Measurements from ENCODE around the gene GARIN5B. TPM values are rescaled to one million over a fixed set of nuclear protein-coding genes. Genes with fewer than 3 reads are reported as not detected.

GARIN5B gene
- total and polyA plus RNA-seq, 2 experiments from 2014 or later: not detected

DNA sequence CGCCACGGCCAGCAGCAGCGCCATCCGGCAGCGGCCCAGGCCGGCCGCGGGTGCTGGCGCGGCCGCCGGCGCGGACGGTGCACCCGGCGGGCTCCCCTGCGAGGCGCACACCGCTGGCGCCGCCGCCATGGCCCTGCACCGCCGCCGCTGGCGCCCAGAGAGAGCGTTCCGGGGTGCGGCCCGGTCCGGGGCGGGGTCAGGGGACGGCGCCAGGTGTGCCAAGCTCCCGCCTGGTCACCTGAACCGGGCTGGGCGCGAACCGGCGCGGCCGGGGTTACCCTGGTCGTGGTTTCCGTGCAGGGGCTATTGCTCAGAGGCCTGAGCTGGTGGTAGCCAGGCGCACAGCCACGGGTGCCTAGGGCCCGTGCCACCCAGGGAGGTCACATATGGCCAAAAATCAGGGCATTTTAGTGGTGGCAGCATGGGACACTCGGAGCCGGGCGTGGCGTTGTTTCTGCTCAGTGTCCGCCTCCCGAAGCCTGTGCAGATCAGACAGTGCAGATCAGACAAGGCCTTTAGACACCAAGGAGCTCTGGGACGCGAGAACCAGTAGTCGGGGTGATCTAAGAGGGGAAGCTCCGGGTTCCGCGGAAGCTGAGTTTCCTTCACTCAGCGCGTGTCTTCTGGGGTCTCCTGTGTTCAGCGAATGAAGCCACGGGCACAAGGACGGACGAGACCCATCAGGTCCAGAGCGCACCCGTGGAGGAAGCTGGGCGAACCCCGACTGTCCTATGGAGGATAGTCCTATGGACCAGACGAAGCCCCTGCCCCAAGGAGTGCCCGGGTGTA is 21.3 kb upstream of the GARIN5B start, which contains the start of gene TMEM238:
TMEM238 (minus strand) TSS at position 162 of the 789 bp plus-strand sequence; CDS start at position 129, 33 bp downstream.
- DNase-seq: no peak
- 36 to 62% methylated on average over 39 to 68 of the region's 72 CpGs for WGBS, 2 experiments (ENCODE audit: low coverage in 1 of 2, low lambda C conversion rate in 2 of 2, missing lambda C conversion rate in 2 of 2)
- no peak for TF ChIP-seq EZH2 (IDR thresholded peaks at IDR 0.05; ENCODE audit: insufficient read depth, poor library complexity, severe bottlenecking)
- TF ChIP-seq EZH2phosphoT487 (IDR thresholded peaks at IDR 0.05; ENCODE audit: insufficient read depth, low read depth): no peak
- Histone ChIP-seq H2AFZ (peak within 1 kb of the TSS; percentile 91), H3K4me3 (peak within 1 kb of the TSS; percentile 94), H3K27ac (peak within 1 kb of the TSS; percentile 71), H3K9ac (peak within 1 kb of the TSS; percentile 92), H3K36me3 (ENCODE audit: low read depth) (peaks cover 22% of the 10 kb centered on the region; the same call in 1 of the 2 replicates), H3F3A (ENCODE audit: insufficient read depth) (peaks cover 7% of the 10 kb centered on the region; the same call in 1 of the 2 replicates), H3K27me3 (replicated peaks; ENCODE audit: insufficient read depth) (no peaks in the 10 kb centered on the region), H3K4me2 (ENCODE audit: unreplicated experiment) (peak within 1 kb of the TSS; percentile 88), H4K20me1 (ENCODE audit: insufficient read depth) (peaks cover 16% of the 10 kb centered on the region; the same call in 1 of the 2 replicates), H3K9me2 (ENCODE audit: insufficient read depth) (no peaks in the 10 kb centered on the region), H3K4me1 (ENCODE audit: insufficient read depth) (peaks cover 33% of the 10 kb centered on the region), H3K79me2 (ENCODE audit: insufficient read depth) (peaks cover 35% of the 10 kb centered on the region), H3K9me3 (ENCODE audit: low read depth) (no peaks in the 10 kb centered on the region)
- in situ Hi-C loops (cut with MboI): no loop called here

DNA sequence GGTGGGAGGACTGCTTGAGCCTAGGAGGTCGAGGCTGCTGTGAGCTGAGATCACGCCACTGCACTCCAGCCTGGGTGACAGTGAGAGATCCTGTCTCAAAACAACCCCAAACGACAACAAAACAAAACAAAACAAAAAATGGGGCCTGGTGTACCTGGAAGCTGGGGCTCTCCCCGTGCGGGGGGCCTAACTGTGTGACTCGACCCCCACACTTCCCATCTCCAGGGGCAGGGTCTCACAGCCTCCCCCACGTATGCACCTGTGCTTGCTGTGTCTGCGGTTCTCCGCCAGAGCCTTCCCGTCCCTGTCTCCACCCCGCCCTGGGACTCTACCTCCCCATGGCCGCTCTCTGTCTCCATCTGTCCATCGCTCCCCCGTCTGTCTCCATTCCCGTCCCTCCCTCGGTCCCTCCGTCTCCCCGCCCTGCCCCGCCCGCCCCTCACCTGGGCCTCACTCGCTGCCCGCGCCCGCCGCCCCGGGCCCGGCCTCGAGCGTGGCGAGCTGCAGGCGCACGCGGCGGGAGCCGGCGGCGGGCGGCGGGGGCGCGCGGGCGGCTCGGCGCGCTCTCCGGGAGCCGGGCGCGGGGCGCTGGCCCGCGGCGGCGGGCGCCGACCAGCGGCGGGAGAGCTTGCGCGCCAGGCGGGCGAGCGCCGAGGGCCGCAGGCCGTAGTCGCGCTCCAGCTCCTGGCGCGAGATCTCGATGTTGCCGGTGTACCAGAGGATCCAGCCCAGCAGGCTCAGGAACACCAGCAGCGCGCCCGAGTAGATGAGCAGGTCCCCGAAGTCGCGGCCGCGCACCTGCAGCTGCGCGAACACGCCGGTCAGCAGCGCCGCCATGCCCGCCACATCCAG is 20.4 kb upstream of the GARIN5B start:
- Histone ChIP-seq H3K27me3 (replicated peaks; ENCODE audit: insufficient read depth) (no peaks in the 10 kb centered on the region), H3F3A (ENCODE audit: insufficient read depth) (peaks cover 4% of the 10 kb centered on the region; the same call in 1 of the 2 replicates), H3K4me3 (peak overlapping the region; percentile 94), H2AFZ (peak overlapping the region; percentile 91), H3K36me3 (ENCODE audit: low read depth) (peaks cover 16% of the 10 kb centered on the region; the same call in 1 of the 2 replicates), H3K79me2 (ENCODE audit: insufficient read depth) (peaks cover 27% of the 10 kb centered on the region), H3K4me1 (ENCODE audit: insufficient read depth) (peaks cover 27% of the 10 kb centered on the region), H3K9ac (peak overlapping the region; percentile 47), H3K4me2 (ENCODE audit: unreplicated experiment) (peak overlapping the region; percentile 62), H3K9me3 (ENCODE audit: low read depth) (no peaks in the 10 kb centered on the region), H3K9me2 (ENCODE audit: insufficient read depth) (no peaks in the 10 kb centered on the region), H3K27ac (no peak overlapping the region), H4K20me1 (ENCODE audit: insufficient read depth) (peaks cover 12% of the 10 kb centered on the region; the same call in 1 of the 2 replicates)
- WGBS, 2 experiments (ENCODE audit: low coverage in 1 of 2, low lambda C conversion rate in 2 of 2, missing lambda C conversion rate in 2 of 2): 5 to 6% methylated on average over 57 to 87 of the region's 88 CpGs
- in situ Hi-C loops (cut with MboI): no loop called here
- peak; percentile 86 for DNase-seq
- no peak for TF ChIP-seq EZH2phosphoT487 (IDR thresholded peaks at IDR 0.05; ENCODE audit: insufficient read depth, low read depth)
- no peak for TF ChIP-seq EZH2 (IDR thresholded peaks at IDR 0.05; ENCODE audit: insufficient read depth, poor library complexity, severe bottlenecking)

DNA sequence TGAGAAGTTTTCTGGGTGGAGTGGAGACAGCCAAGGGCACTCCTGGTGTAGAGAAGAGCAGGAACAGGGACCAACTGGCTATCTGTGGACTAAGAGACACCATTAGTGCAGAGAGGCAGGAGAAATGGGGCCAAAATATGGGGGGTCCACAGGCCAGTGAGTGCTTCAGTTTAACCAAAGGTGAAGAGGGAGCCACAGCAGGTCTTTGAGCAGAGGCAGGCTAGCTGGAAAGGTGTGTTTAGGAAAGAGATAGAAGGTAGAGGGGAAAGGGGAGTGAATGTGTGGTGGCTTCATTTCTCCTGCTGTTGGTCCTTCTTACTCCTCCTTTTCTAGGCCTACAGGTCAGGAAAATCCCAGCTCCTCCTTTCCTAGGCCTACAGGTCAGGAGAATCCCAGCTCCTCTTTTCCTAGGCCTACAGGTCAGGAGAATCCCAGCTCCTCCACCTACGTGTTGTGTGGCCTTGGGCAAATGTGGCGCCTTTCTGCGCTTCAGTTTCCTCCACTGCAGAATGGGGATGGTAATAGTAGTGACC is 19.5 kb upstream of the GARIN5B start:
- Histone ChIP-seq H3K79me2 (ENCODE audit: insufficient read depth) (peaks cover 18% of the 10 kb centered on the region), H3K36me3 (ENCODE audit: low read depth) (peaks cover 9% of the 10 kb centered on the region; the same call in 1 of the 2 replicates), H3F3A (ENCODE audit: insufficient read depth) (no peaks in the 10 kb centered on the region), H3K9me2 (ENCODE audit: insufficient read depth) (no peaks in the 10 kb centered on the region), H4K20me1 (ENCODE audit: insufficient read depth) (peaks cover 9% of the 10 kb centered on the region; the same call in 1 of the 2 replicates), H3K27me3 (replicated peaks; ENCODE audit: insufficient read depth) (no peaks in the 10 kb centered on the region), H3K4me2 (ENCODE audit: unreplicated experiment) (no peak overlapping the region), H3K27ac (no peak overlapping the region), H3K4me3 (no peak overlapping the region), H3K9me3 (ENCODE audit: low read depth) (no peaks in the 10 kb centered on the region), H2AFZ (no peak overlapping the region), H3K9ac (no peak overlapping the region), H3K4me1 (ENCODE audit: insufficient read depth) (peaks cover 18% of the 10 kb centered on the region)
- DNase-seq: no peak
- in situ Hi-C loops (cut with MboI): no loop called here
- 100% methylated on average over 3 of the region's 3 CpGs for WGBS, 2 experiments (ENCODE audit: low coverage in 1 of 2, low lambda C conversion rate in 2 of 2, missing lambda C conversion rate in 2 of 2)
- no peak for TF ChIP-seq EZH2 (IDR thresholded peaks at IDR 0.05; ENCODE audit: insufficient read depth, poor library complexity, severe bottlenecking)
- TF ChIP-seq EZH2phosphoT487 (IDR thresholded peaks at IDR 0.05; ENCODE audit: insufficient read depth, low read depth): no peak

DNA sequence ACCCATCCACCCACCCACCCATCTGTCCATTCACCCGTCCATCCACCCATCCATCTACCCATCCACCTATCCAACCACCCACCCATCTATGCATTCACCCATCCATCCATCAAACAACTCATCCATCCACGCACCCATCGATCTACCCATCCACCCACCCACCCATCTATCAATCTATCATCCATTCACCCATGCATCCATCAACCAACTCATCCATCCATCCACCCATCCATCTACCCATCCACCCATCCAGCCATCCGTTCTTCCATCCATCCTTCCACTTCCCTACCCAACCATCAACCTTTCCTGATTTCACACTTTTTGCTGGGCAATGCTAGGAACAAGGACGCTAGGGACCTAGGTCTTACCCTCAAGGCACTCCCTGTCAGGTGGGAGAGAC is 19.0 kb upstream of the GARIN5B start:
- Histone ChIP-seq H4K20me1 (ENCODE audit: insufficient read depth) (peaks cover 4% of the 10 kb centered on the region; the same call in 1 of the 2 replicates), H3K4me1 (ENCODE audit: insufficient read depth) (peaks cover 13% of the 10 kb centered on the region), H3K27ac (no peak overlapping the region), H3K4me2 (ENCODE audit: unreplicated experiment) (no peak overlapping the region), H3K9me3 (ENCODE audit: low read depth) (no peaks in the 10 kb centered on the region), H3K9me2 (ENCODE audit: insufficient read depth) (no peaks in the 10 kb centered on the region), H3K4me3 (no peak overlapping the region), H2AFZ (no peak overlapping the region), H3K9ac (no peak overlapping the region), H3K36me3 (ENCODE audit: low read depth) (peaks cover 4% of the 10 kb centered on the region; the same call in 1 of the 2 replicates), H3K27me3 (replicated peaks; ENCODE audit: insufficient read depth) (no peaks in the 10 kb centered on the region), H3F3A (ENCODE audit: insufficient read depth) (no peaks in the 10 kb centered on the region), H3K79me2 (ENCODE audit: insufficient read depth) (peaks cover 12% of the 10 kb centered on the region)
- TF ChIP-seq EZH2 (IDR thresholded peaks at IDR 0.05; ENCODE audit: insufficient read depth, poor library complexity, severe bottlenecking) (no peak), EZH2phosphoT487 (IDR thresholded peaks at IDR 0.05; ENCODE audit: insufficient read depth, low read depth) (no peak)
- no peak for DNase-seq
- 93 to 96% methylated on average over 4 to 5 of the region's 5 CpGs for WGBS, 2 experiments (ENCODE audit: low coverage in 1 of 2, low lambda C conversion rate in 2 of 2, missing lambda C conversion rate in 2 of 2)
- in situ Hi-C loops (cut with MboI): no loop called here
